ENCODE results near the gene CTRB1.

CTRB1 gene

DNA sequence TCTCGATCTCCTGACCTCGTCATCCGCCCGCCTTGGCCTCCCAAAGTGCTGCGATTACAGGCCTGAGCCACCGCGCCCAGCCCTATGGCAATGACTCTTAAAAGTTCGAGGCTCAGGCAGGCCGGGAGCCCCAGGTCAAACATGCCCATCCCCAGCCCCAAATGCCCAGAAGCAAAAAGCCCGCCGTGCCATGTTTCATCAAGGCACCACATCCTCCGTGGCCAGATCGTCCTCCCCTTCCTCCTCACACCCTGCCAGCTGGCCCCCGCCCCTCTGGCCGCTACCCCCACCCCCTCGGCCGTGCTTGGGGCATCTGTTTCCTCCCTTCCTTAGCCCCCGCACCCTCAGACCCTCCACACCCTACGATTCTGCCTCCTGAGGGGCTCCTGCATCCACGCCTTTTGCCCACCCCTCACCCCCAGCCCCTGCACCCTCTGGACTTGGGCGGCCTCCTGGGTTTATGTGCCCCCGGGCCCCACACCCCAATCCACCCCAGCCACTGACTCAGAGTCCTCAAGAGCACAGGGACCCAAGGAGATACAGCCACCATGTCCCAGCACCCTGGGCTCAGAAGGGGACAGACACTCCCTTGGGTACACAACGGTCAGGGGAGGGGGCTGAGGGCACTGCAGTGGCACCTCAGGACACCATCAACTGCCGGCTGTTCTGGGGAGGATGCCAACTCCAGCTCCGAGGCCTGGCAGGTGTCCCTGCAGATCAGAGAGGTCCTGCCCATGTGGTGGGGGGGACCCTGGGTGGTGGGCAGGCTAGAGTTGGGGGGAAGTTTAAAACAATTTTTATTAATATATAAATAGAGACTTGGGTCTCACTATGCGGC is 7.1 kb downstream of the CTRB1 start:
- DNase-seq (ENCODE audit: low spot score), result no peak

DNA sequence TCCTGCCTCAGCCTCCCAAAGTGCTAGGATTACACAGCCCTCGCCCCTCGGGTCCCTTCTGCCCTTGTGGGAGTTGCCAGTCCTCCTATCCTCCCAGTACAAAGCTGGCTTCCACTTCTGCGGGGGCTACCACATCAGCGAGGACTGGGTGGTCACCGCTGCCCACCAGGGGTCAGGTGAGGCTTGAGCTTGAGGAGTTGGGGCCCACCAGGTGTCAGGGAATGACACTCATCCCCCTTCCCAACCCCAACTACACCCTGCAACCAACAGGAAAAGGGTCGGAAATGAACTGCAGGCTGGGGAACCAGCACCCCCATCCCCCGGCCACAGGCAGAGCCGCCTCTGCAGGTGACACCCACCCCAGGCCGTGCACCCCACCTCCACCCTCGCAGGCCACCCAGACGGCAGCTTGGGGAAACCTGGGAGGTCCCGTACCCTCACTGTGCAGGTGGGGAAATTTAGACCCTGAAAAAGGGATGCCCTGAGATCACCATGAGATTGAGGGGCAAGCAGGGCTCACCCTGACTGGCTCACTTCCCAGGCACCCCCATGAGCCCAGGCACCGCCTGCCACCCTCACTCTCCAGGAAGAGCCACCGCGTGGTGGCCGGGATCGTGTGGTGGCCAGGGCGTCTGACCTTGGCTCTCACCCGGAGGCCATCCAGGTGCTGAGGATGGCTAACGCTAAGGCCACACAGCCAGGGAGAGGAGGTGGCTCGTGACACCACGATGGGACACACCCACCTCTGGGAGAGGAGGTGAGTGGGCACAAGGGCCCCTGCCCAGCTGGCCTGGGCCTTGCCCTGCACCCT is 8.0 kb downstream of the CTRB1 start:
- DNase-seq (ENCODE audit: low spot score), result no peak

DNA sequence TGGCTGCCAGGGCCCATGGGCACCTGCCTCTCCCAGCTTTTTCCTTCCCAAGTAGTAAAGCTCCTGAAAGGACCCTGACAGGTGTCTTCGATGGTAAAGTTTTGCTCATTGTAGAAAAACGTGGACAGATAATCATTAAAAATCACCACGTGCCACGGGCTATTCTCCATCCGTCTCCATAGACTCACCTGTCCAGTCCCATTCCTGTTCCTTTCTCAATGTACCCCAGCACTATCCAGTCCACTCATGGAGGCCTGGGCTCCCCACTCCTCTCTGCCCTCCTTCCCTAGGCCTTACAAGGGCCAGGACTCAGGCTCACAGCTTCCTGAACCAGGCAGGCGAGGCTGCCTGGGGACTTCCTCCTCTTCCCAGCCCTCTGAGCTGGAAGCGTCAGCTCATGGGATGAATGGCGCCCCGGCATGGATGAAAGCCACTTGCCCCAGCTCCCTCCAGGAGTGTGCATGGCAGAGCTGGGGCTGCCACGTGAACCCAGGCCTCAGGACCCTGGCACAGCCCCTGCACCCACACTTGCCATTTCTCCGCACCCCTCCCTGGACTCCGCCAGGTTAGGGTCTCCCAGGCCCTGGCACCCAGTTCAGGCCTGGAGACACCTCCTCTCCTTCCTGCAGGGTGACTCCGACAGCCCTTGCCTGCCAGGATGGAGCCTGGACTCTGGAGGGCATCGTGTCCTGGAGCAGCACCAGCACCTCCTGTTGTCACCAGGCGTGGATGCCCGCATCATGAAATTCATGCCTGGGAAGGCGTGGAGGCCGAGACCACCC is 8.8 kb downstream of the CTRB1 start:
- DNase-seq (ENCODE audit: low spot score), result no peak

DNA sequence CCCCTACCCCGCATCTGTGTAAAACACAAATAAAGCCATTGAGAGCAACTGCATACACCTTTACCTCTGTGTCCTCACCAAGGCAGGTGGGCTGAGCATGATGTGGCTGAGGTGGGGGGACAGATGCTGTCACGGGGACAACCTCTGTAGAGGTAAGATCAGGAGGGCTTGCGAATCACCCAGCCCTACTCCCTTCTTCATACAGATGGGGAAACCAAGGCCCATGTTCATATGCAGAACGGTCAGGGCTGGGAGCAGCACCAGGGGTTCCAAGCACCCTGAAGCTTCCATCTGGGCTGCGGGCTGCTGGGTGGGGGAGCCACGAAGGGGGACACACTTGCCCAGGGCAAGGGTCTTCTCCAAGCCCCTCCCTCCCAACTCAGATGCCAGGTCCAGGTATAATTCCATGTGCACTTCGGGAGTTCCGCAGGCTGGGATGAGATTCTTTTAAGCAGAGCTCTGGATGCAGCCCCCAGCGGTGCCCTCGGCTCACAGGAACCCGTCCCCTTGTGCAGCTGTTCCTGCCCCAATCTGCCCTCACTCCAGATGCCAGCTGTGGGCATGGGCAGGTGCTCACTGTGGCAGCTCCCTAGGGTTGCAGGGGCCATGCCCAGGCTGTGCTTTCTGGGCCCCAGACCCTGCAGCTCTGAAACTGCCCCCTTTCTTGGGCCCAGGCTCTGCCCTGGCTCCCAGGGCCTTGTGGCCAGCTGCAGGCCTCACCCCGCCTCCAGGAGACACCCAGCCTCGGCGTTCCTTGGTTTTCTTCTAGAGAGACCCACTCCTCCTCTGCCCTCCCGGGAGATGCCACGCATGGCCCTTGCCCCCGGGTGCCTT is 9.6 kb downstream of the CTRB1 start:
- DNase-seq (ENCODE audit: low spot score), result no peak

DNA sequence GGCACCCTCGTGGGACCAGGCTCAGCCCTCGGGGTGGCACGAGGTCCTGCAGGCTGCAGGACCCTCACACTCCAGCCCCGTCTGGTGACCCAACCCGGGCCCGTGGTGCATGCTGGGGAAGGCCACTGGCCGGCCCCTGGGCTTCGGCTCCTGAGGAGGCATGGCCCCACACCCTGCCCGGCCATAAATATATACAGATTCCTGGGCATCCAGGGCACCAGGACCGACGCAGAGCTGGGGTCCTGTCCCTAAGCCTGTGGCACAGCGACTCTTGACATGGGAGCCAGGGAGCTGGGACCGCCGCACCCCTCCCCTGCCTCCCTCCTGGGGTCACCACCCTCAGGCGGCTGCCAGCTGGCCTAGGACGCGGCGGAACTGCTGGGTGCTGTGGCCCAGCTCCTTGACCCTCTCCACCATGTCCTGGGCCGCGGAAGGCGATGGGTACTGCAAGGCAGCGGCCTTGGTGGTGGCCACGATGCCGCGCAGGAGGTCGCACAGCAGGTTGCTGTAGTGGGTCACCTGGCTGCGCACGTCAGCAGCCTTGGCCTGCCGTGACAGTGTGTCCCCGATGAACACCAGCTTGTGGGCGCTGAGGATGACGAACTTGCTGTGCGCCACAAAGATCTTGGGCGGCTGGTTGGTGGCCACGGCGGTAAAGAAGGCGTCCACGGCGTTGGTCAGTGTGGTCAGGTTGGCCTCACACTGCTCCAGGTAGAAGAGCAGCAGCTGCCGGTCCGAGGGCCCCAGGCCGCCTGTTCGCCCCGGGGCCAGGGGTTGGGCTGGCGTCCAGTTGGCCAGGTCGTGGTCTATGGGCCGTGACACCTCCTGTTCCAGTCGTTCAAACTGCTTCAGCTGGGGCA is 10.6 kb downstream of the CTRB1 start:
- DNase-seq (ENCODE audit: low spot score), result no peak

DNA sequence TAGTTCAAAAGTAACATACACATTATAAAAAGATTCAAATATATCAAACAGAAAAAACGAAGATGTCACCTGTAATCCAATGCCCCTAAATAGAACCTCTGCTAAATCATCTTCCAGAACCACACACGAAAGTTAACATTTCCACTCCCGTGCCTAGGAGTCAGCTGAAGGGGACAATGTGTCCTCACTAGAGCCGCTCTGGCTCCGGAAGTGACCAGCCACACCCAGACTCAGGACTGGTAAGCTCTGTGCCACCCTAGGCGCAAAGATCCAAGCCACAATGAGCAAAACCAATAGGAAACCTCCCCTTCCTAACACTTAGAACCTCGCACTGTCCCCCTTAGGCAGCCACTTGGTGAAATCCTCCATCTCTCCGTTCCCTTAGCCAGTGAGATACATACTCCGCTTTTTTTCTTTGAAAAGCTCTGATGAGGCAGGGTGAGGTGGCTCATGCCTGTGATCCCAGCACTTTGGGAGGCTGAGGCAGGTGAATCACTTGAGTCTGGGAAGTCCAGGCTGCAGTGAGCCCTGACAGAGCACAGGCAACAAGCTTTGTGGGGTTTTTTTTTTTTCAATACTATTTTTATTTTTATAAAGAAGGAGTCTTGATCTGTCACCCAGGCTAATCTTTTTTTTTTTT is 11.8 kb downstream of the CTRB1 start:
- DNase-seq (ENCODE audit: low spot score), result no peak

DNA sequence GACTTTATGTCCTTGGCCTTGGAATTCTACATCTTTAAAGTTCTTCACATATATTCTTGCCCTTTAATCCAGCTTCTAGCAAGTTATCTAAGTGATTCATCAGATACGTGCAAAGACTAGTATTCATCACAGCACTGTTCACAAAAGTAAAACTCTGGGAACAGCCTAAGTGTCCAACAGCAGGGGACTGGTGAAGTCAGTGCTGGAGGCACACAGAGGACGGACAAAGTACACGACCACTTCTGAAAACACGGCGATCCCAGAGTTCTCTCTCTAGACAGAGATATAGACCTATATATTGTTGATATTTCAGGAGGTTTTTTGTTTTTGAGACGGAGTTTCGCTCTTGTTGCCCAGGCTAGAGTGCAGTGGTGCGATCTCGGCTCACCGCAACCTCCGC is 12.8 kb downstream of the CTRB1 start:
- DNase-seq (ENCODE audit: low spot score), result no peak

DNA sequence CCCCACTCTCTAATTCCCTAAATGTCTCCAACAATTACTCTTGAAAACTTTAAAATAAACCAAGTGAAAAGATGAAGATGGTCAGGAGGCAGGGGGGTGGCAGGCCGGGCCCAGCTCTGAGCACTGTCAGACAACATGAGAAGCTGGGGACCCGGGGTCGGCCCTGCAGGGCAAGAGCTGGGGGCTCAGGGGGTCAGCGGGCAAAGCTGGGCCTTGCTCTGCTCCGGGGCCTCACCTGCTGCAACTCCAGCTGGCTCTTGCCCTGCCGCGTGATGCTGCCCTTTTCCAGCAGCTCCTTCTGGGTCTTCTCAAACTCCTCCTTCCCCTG is 14.8 kb downstream of the CTRB1 start:
- DNase-seq (ENCODE audit: low spot score), result no peak

DNA sequence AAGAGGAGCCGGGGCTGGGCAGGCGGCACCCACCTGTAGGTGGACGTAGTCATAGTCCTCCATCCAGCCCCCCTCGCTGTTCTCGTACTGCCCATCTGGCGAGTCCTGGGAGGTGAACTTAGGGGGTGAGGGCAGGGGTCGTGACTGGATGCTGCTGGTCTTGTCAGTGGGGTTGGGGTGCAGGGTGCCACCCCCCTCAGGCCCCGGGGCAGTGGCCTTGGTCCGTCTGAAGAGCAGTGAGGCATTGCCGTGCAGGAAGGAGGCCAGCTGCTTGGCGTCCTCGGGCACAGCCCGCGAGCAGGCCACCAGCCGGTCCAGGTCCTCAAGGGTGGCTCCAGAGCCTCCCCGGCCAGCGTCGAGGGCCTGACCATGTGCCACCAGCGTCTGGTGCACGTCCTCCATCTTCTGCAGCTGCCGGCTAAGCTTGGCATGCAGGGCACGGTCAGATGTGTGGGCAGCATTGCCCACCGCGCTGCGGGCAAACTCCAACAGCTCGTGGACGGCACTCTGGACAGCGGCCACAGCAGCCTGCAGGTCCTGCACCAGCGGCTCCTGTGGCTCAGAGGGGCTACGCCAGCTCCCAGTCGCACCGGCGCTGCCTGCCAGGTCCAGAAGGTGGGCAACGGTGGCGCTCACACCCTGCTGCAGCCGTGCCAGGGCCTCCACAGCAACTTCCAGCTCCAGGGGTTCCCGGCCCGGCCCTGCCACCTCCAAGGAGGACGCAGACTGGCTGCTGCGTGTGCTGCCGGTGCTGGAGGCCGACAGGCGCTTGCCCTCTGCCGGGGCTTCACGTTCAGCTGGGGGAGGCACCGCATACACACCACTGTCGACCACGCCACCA is 16.3 kb downstream of the CTRB1 start:
- no peak for DNase-seq (ENCODE audit: low spot score)

DNA sequence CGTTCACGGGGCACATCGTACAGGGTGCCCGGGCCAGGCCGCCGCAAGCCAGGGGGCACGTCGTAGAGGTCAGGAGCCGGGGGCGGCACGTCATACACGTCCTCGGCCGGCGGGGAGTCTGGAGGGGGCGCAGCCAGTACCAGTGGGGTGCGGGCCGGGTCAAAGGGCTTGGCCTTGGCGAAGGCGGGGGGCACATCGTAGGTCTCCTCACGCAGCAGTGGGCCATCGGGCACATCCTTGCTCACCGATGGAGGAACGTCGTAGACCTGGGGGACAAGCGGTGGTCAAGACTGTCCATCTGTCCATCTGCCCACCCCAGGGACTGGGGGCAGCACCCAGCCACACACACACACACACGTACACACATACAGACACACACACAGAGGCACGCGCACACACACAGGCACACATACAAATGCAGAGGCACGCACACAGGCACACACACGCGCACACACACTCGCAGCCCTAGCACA is 17.0 kb downstream of the CTRB1 start:
- DNase-seq (ENCODE audit: low spot score), result no peak

DNA sequence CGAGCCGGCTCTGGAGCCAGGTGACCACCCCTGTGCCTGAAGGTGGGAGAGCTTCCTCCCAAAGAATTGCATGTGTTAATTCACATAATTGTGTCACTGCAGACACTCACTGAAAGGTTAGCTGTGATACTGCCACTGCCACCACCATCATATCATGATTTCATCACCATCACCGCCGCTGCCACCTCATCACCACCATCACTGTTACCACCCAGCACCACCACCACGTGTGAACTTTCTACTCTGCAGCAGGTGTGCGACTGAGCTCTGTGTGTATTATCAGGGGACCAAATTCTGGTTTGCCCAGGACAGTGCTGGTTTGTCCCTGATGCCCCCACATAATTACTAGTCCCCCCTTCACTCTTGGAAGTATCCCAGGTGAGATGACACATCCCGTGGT is 17.4 kb downstream of the CTRB1 start:
- DNase-seq (ENCODE audit: low spot score), result no peak

DNA sequence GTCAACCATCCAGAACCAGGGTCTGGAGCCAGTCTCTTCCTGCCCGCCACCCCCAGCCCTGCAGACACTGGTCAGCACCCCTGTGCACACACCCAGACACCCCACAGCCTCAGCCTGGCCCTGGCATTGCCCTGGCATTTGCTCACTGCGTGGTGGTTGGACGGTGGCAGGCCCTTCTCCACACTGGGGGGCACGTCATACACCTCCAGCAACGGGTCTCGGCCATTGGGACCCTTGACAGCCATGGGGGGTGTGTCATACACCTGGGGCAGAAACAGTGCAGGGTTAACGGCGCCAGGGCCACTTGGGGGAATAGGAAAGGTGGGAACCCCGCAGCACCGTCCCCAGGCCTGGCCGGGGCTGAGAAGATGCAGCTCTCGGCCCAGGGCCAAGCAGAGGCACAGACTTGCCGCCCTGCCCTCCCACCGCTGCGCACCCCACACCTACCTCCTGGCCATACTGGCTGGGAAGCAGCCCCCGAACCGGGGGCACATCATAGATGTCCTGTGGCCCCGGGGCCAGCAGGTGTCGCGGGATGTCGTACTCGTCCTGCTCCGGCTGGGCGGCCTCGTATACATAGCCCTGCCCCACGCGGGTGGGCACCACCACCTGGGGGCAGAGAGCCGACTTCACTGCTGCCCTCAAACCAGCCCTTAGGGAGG is 18.1 kb downstream of the CTRB1 start:
- no peak for DNase-seq (ENCODE audit: low spot score)

DNA sequence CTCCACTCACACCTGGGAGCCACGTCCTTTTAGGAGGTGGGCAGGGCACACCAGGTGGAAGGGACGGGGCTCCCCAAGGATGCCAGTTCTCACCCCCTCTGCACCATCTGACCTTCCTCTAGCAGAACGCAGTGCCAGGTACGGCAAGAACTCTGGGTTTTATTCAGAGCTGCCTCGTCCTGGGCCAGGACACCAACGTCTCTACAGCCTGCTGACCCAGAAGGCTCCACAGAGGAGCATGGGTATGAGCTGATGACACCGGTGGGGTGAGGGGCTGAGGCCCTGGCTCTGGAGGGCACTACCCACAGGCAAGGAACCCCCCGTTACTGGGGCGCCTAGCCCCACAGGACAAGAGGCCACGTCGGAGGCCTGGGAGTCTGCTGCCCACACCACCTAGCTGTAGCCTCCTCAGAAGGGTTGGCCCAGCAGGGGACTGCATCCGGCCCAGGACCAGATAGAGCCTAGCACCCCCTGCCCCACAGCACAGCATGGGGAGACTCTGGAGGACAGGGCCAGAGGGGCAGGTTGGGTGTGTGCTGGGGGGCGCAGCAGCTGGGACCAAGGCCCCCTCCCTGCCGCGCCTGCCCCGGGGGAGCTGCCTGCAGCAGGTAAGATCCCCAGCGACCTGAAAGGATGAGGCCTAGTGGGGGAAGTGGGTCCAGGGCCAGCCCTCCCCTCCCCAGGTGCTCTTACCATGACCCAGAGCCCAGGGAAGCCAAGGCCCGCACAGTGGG is 18.8 kb downstream of the CTRB1 start:
- no peak for DNase-seq (ENCODE audit: low spot score)

DNA sequence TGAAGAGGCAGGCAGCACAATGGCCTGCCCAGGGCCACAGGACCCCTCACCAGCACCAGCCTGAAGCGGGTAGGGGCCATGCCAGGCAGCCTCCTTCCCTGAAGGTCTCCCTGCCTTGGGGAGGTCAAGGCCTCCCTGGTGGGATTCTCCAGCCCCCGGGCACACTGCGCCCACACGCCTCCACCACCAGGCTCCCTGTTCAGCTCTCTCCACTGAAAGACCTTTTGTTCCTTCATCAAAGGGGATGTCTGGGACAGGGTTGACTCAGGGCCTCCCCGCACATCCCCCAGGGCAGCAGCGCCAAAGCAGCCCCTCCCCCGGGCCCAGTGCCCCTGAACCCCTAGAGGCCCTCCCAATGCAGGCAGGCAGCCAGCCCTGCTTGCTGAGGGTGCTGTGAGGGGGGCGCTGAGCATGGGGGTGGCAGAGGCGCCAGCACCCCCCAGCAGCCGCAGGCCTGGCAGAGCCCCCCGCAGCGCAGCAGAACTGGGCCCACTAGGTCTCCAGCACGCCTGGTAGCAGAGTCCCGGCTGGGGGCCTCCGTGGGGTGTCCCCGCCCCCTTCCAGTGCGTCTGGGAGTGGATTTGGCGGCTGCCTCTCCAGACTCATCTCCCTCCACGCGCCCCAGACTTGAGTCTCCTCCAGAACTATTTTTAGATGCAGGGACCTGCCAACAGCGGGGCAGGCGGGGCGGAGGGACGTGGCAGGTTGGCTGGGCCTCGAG is 19.5 kb downstream of the CTRB1 start:
- peak; percentile 75 for DNase-seq (ENCODE audit: low spot score)

DNA sequence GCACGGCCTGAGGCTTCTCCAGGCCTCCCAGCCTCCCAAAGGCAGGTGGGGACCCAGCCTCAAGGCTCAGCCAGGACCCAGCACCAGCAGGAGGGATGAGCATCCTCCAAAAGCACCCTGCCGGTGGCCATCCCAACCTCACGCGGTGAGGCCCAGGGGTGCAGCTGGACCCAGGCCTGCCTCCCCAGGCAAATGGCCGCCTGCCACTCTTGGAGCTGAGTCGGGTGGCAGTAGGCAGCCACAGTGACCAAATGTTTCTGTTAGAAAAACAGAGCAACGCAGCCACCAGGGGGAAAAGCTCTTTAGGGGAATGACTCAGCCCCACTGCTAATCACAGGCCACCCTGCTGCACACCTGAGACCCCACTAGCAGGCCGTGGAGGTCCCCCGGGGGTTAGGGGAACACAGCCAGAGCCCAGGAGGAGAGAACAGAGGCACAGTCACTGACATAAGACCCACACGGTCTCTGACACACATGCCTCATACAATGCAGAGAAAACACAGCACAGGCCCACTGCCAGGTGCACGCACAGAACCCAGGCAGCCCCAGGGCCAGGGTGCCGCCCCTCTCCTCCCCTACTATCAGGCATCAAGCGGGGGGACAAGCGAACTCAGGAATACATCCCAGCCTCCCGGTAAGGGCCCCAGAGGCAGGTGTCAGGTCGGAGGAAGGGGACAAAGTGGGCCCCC is 20.2 kb downstream of the CTRB1 start:
- DNase-seq (ENCODE audit: low spot score), result no peak

DNA sequence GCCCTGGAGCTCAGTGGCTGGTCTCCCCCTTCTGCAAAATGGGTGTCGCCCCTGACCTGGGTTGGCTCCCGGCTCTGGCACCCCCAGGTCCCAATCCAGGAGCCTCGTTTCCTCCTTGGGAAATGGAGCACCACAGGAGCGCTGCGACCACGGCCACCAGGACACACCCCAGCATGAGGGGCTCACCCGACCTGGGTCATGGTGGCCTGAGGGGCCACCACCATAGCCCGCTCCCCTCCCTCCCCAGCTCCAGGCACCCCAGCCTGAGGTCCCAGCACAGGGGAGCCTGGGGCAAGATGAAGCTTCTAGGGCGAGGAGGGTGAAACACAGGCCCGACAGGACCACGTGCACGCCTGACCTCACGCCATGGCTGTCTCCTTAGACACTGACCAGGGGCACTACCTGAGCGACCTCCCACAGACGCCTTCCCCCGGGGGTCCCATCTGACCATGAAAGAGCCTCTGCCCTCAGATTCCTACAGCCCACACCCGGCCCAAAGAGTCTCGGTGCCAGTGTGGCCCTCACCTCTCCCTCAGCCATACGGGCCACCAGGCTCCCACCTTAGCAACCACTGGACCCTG is 20.8 kb downstream of the CTRB1 start:
- DNase-seq (ENCODE audit: low spot score), result no peak

Data from COLO829 (cell line).